GM12878 (cell line): ENCODE measurements around the gene TMEM35B. TPM values are rescaled to one million over a fixed set of nuclear protein-coding genes. Genes with fewer than 3 reads are reported as not detected.

Experiments used
- CBFB ChIP-seq: IDR thresholded peaks from 2 replicates; pipeline ENCODE4 v1.6.1; 2016; ENCODE audit warnings: antibody characterized with exemption, low read depth
- ESRRA ChIP-seq: IDR thresholded peaks from 2 replicates; pipeline ENCODE4 v1.6.1; 2012; ENCODE audit warnings: mild to moderate bottlenecking, low read length, improper control_type of control experiment
- KAT2A ChIP-seq: conservative IDR thresholded peaks from 2 replicates; pipeline ENCODE4 v1.6.1; 2011; ENCODE audit warnings: low read depth, low read length; ENCODE audit not compliant: control insufficient read depth
- MAX ChIP-seq: IDR thresholded peaks from 2 replicates; pipeline ENCODE4 v1.6.1; 2012; ENCODE audit warnings: low read depth, low read length, improper control_type of control experiment
- MEF2A ChIP-seq: IDR thresholded peaks from 2 replicates; pipeline ENCODE4 v1.6.1; 2011; ENCODE audit warnings: low read depth, mild to moderate bottlenecking, low read length, moderate library complexity; ENCODE audit not compliant: insufficient read depth
- MLLT1 ChIP-seq: fragments of 450-650 bp; IDR thresholded peaks from 2 replicates; pipeline ENCODE4 v1.6.1; 2016; ENCODE audit warnings: mild to moderate bottlenecking
- MTA3 ChIP-seq: IDR thresholded peaks from 2 replicates; pipeline ENCODE4 v1.6.1; 2012; ENCODE audit warnings: low read length, inconsistent platforms, borderline replicate concordance
- MYB ChIP-seq: fragments of 150-350 bp; IDR thresholded peaks from 2 replicates; pipeline ENCODE4 v1.6.1; 2014; ENCODE audit warnings: mild to moderate bottlenecking, low read depth, low read length, borderline replicate concordance
- NBN ChIP-seq: fragments of 450-650 bp; IDR thresholded peaks from 2 replicates; pipeline ENCODE4 v1.6.1; 2016
- NFIC ChIP-seq: IDR thresholded peaks from 2 replicates; pipeline ENCODE4 v1.6.1; 2012; ENCODE audit warnings: low read depth, mild to moderate bottlenecking, inconsistent platforms, low read length, moderate library complexity
- POLR2AphosphoS5 ChIP-seq: IDR thresholded peaks from 2 replicates; pipeline ENCODE4 v1.6.1; 2011; ENCODE audit warnings: mild to moderate bottlenecking, low read length, inconsistent platforms
- RB1 ChIP-seq: fragments of 450-650 bp; formaldehyde crosslinking; IDR thresholded peaks from 2 replicates; pipeline ENCODE4 v1.6.1; 2017; ENCODE audit warnings: mild to moderate bottlenecking, borderline replicate concordance
- SIX5 ChIP-seq: IDR thresholded peaks from 2 replicates; pipeline ENCODE4 v1.6.1; 2011; ENCODE audit warnings: mild to moderate bottlenecking, low read depth, low read length, moderate library complexity; ENCODE audit not compliant: severe bottlenecking
- ZNF274 ChIP-seq: IDR thresholded peaks from one replicate; pipeline ENCODE4 v1.8.0; 2011; ENCODE audit not compliant: insufficient read length, insufficient read depth
- polyA plus RNA-seq, 11 experiments: library from polyadenylated mRNA; depleted of rRNA in 4 of 11; unstranded in 6 of 11; stranded (reverse) in 5 of 11; fragments of >200 nt; fragmentation: Nextera tagmentation in 4 of 11; fragmentation: Illumina TruSeq in 1 of 11; extraction: Ambion mirVana in 4 of 11; extraction: Trizol in 1 of 11; gene quantifications; 1 replicate in 1 of 11; 2 replicates in 10 of 11; pipeline versions ENCODE4 v1.2.1 to v1.2.3, GENCODE V29; 2011 to 2016; ENCODE audit warnings: inconsistent platforms in 2 of 11, missing spikeins in 2 of 11, low read depth in 1 of 11
- total RNA-seq, 4 experiments: library from RNA; depleted of rRNA in 3 of 4; stranded (reverse); fragments of >200 nt in 3 of 4; fragmentation: Illumina TruSeq in 1 of 4; extraction: Trizol in 1 of 4; gene quantifications; 2 replicates each; pipeline versions ENCODE4 v1.2.1 to v1.2.3, GENCODE V29; 2013 to 2021
- TF ChIP-seq, protein P1 (sequence below): fragments of 450-650 bp; IDR thresholded peaks from 2 replicates; pipeline ENCODE4 v1.6.1; 2017; ENCODE audit warnings: mild to moderate bottlenecking, low read depth, inconsistent platforms; ENCODE audit not compliant: poor library complexity, severe bottlenecking
- TF ChIP-seq, protein P2 (sequence below): fragments of 450-650 bp; IDR thresholded peaks from 2 replicates; pipeline ENCODE4 v1.6.1; 2017; ENCODE audit warnings: mild to moderate bottlenecking, moderate library complexity
- TF ChIP-seq, protein P3 (sequence below): fragments of 450-650 bp; IDR thresholded peaks from 2 replicates; pipeline ENCODE4 v1.6.1; 2017; ENCODE audit warnings: mild to moderate bottlenecking
- TF ChIP-seq, protein P4 (sequence below): IDR thresholded peaks from 2 replicates; pipeline ENCODE4 v1.6.1; 2011; ENCODE audit warnings: mild to moderate bottlenecking, low read depth, low read length, moderate library complexity; ENCODE audit not compliant: insufficient replicate concordance

Gene TMEM35B
- total and polyA plus RNA-seq, 10 of the 15 experiments (the other 5 are each of a cell fraction or from before 2014, with no cell fraction given) = 14.8 to 138 (median 32.8) TPM

- 0 out of 2 replicates have a peak, but pooled peaks have one; percentile 27 for TF ChIP-seq MLLT1
- no peak for TF ChIP-seq ESRRA
- TF ChIP-seq, protein P1, sequence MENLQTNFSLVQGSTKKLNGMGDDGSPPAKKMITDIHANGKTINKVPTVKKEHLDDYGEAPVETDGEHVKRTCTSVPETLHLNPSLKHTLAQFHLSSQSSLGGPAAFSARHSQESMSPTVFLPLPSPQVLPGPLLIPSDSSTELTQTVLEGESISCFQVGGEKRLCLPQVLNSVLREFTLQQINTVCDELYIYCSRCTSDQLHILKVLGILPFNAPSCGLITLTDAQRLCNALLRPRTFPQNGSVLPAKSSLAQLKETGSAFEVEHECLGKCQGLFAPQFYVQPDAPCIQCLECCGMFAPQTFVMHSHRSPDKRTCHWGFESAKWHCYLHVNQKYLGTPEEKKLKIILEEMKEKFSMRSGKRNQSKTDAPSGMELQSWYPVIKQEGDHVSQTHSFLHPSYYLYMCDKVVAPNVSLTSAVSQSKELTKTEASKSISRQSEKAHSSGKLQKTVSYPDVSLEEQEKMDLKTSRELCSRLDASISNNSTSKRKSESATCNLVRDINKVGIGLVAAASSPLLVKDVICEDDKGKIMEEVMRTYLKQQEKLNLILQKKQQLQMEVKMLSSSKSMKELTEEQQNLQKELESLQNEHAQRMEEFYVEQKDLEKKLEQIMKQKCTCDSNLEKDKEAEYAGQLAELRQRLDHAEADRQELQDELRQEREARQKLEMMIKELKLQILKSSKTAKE = no peak
- no peak for TF ChIP-seq MEF2A
- peak; percentile 79 for TF ChIP-seq POLR2AphosphoS5
- TF ChIP-seq NBN = peak; percentile 59; the same call in 1 of the 2 replicates
- no peak for TF ChIP-seq MTA3
- TF ChIP-seq, protein P2, sequence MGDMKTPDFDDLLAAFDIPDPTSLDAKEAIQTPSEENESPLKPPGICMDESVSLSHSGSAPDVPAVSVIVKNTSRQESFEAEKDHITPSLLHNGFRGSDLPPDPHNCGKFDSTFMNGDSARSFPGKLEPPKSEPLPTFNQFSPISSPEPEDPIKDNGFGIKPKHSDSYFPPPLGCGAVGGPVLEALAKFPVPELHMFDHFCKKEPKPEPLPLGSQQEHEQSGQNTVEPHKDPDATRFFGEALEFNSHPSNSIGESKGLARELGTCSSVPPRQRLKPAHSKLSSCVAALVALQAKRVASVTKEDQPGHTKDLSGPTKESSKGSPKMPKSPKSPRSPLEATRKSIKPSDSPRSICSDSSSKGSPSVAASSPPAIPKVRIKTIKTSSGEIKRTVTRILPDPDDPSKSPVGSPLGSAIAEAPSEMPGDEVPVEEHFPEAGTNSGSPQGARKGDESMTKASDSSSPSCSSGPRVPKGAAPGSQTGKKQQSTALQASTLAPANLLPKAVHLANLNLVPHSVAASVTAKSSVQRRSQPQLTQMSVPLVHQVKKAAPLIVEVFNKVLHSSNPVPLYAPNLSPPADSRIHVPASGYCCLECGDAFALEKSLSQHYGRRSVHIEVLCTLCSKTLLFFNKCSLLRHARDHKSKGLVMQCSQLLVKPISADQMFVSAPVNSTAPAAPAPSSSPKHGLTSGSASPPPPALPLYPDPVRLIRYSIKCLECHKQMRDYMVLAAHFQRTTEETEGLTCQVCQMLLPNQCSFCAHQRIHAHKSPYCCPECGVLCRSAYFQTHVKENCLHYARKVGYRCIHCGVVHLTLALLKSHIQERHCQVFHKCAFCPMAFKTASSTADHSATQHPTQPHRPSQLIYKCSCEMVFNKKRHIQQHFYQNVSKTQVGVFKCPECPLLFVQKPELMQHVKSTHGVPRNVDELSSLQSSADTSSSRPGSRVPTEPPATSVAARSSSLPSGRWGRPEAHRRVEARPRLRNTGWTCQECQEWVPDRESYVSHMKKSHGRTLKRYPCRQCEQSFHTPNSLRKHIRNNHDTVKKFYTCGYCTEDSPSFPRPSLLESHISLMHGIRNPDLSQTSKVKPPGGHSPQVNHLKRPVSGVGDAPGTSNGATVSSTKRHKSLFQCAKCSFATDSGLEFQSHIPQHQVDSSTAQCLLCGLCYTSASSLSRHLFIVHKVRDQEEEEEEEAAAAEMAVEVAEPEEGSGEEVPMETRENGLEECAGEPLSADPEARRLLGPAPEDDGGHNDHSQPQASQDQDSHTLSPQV = no peak
- TF ChIP-seq, protein P3, sequence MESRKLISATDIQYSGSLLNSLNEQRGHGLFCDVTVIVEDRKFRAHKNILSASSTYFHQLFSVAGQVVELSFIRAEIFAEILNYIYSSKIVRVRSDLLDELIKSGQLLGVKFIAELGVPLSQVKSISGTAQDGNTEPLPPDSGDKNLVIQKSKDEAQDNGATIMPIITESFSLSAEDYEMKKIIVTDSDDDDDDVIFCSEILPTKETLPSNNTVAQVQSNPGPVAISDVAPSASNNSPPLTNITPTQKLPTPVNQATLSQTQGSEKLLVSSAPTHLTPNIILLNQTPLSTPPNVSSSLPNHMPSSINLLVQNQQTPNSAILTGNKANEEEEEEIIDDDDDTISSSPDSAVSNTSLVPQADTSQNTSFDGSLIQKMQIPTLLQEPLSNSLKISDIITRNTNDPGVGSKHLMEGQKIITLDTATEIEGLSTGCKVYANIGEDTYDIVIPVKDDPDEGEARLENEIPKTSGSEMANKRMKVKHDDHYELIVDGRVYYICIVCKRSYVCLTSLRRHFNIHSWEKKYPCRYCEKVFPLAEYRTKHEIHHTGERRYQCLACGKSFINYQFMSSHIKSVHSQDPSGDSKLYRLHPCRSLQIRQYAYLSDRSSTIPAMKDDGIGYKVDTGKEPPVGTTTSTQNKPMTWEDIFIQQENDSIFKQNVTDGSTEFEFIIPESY = no peak
- TF ChIP-seq ZNF274 = no peak
- TF ChIP-seq CBFB = no peak
- TF ChIP-seq KAT2A = no peak
- no peak for TF ChIP-seq MAX
- TF ChIP-seq RB1 = peak; percentile 78
- no peak for TF ChIP-seq MYB
- TF ChIP-seq NFIC = no peak
- TF ChIP-seq, protein P4, sequence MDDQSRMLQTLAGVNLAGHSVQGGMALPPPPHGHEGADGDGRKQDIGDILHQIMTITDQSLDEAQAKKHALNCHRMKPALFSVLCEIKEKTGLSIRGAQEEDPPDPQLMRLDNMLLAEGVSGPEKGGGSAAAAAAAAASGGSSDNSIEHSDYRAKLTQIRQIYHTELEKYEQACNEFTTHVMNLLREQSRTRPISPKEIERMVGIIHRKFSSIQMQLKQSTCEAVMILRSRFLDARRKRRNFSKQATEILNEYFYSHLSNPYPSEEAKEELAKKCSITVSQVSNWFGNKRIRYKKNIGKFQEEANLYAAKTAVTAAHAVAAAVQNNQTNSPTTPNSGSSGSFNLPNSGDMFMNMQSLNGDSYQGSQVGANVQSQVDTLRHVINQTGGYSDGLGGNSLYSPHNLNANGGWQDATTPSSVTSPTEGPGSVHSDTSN = no peak
- TF ChIP-seq SIX5 = no peak
These were observed at the start of gene TMEM35B (continued) for GRCh38 chr1:34984793-34985608.
